ENCODE measurements around the gene FN1.

The FN1 gene

GRCh38 chr2:215375467-215375830, 60.4 kb downstream of the FN1 start:
- H2AFZ ChIP-seq (ENCODE audit: low read length): no peak overlapping the region
- no peaks in the 10 kb centered on the region for H3F3A ChIP-seq (ENCODE audit: insufficient read depth, low read length)
- no peaks in the 10 kb centered on the region for H3K4me1 ChIP-seq (ENCODE audit: low read length)
- H3K27me3 ChIP-seq (replicated peaks; ENCODE audit: insufficient read depth, low read length): no peaks in the 10 kb centered on the region
- no peaks in the 10 kb centered on the region for H3K9me2 ChIP-seq (replicated peaks; ENCODE audit: insufficient read depth, low read length)
- no peak overlapping the region for H3K4me3 ChIP-seq (ENCODE audit: low read length)
- no peak overlapping the region for H3K4me2 ChIP-seq (ENCODE audit: low read depth, low read length)
- no peaks in the 10 kb centered on the region for H4K20me1 ChIP-seq (ENCODE audit: insufficient read depth, low read length)
- no peaks in the 10 kb centered on the region for H3K79me2 ChIP-seq (ENCODE audit: low read length)
- H3K27ac ChIP-seq (ENCODE audit: low read length): no peak overlapping the region
- no peaks in the 10 kb centered on the region for H3K36me3 ChIP-seq (replicated peaks; ENCODE audit: insufficient read depth, low read length)
- DNase-seq: no peak
- TF ChIP-seq EZH2phosphoT487 (IDR thresholded peaks at IDR 0.05; ENCODE audit: low read length) (no peak), EZH2 (optimal IDR thresholded peaks at IDR 0.05; ENCODE audit: low read depth, low read length) (no peak)
- TF ChIP-seq, protein P1, sequence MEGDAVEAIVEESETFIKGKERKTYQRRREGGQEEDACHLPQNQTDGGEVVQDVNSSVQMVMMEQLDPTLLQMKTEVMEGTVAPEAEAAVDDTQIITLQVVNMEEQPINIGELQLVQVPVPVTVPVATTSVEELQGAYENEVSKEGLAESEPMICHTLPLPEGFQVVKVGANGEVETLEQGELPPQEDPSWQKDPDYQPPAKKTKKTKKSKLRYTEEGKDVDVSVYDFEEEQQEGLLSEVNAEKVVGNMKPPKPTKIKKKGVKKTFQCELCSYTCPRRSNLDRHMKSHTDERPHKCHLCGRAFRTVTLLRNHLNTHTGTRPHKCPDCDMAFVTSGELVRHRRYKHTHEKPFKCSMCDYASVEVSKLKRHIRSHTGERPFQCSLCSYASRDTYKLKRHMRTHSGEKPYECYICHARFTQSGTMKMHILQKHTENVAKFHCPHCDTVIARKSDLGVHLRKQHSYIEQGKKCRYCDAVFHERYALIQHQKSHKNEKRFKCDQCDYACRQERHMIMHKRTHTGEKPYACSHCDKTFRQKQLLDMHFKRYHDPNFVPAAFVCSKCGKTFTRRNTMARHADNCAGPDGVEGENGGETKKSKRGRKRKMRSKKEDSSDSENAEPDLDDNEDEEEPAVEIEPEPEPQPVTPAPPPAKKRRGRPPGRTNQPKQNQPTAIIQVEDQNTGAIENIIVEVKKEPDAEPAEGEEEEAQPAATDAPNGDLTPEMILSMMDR (IDR thresholded peaks at IDR 0.05; ENCODE audit: low read length): no peak
- H3K9me3 ChIP-seq (replicated peaks; ENCODE audit: insufficient read depth, low read length): no peaks in the 10 kb centered on the region
- no peak overlapping the region for H3K9ac ChIP-seq (ENCODE audit: low read length)

GRCh38 chr2:215374642-215375466, 61.0 kb downstream of the FN1 start:
- no peaks in the 10 kb centered on the region for H3K9me3 ChIP-seq (replicated peaks; ENCODE audit: insufficient read depth, low read length)
- H3K79me2 ChIP-seq (ENCODE audit: low read length): no peaks in the 10 kb centered on the region
- H4K20me1 ChIP-seq (ENCODE audit: insufficient read depth, low read length): no peaks in the 10 kb centered on the region
- H3K4me3 ChIP-seq (ENCODE audit: low read length): no peak overlapping the region
- H3K9me2 ChIP-seq (replicated peaks; ENCODE audit: insufficient read depth, low read length): no peaks in the 10 kb centered on the region
- no peaks in the 10 kb centered on the region for H3K36me3 ChIP-seq (replicated peaks; ENCODE audit: insufficient read depth, low read length)
- no peaks in the 10 kb centered on the region for H3K4me1 ChIP-seq (ENCODE audit: low read length)
- no peaks in the 10 kb centered on the region for H3F3A ChIP-seq (ENCODE audit: insufficient read depth, low read length)
- H2AFZ ChIP-seq (ENCODE audit: low read length): no peak overlapping the region
- no peak for DNase-seq
- H3K9ac ChIP-seq (ENCODE audit: low read length): no peak overlapping the region
- no peak overlapping the region for H3K27ac ChIP-seq (ENCODE audit: low read length)
- TF ChIP-seq, protein P1 (IDR thresholded peaks at IDR 0.05; ENCODE audit: low read length): no peak
- no peak for TF ChIP-seq EZH2 (optimal IDR thresholded peaks at IDR 0.05; ENCODE audit: low read depth, low read length)
- H3K27me3 ChIP-seq (replicated peaks; ENCODE audit: insufficient read depth, low read length): no peaks in the 10 kb centered on the region
- H3K4me2 ChIP-seq (ENCODE audit: low read depth, low read length): no peak overlapping the region

DNA sequence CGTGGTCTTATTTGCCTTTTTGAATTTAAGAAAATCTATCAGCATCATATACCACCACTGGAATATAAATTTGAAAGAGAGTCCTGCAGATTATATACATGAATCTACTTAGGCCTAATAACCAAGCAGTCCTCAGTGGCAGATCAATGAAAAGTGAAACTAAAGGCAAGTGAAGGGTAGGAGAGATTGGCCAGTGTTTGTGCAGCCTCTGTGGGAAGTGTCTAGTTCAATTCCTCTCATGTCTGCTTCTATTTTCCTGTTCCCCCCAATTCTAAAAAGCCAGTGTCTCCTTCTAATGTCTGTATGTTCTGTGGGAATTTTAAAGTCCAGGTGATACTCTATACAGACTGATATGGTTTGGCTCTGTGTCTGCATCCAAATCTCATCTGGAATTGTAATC, 61.9 kb downstream of the FN1 start:
- Histone ChIP-seq H3K9me3 (replicated peaks; ENCODE audit: insufficient read depth, low read length) (no peaks in the 10 kb centered on the region), H3K4me2 (ENCODE audit: low read depth, low read length) (no peak overlapping the region), H3K9me2 (replicated peaks; ENCODE audit: insufficient read depth, low read length) (no peaks in the 10 kb centered on the region), H3K36me3 (replicated peaks; ENCODE audit: insufficient read depth, low read length) (no peaks in the 10 kb centered on the region), H3K9ac (ENCODE audit: low read length) (no peak overlapping the region), H3K27me3 (replicated peaks; ENCODE audit: insufficient read depth, low read length) (no peaks in the 10 kb centered on the region), H2AFZ (ENCODE audit: low read length) (no peak overlapping the region), H4K20me1 (ENCODE audit: insufficient read depth, low read length) (no peaks in the 10 kb centered on the region), H3K79me2 (ENCODE audit: low read length) (no peaks in the 10 kb centered on the region), H3K27ac (ENCODE audit: low read length) (no peak overlapping the region), H3K4me3 (ENCODE audit: low read length) (no peak overlapping the region), H3F3A (ENCODE audit: insufficient read depth, low read length) (no peaks in the 10 kb centered on the region), H3K4me1 (ENCODE audit: low read length) (no peaks in the 10 kb centered on the region)
- TF ChIP-seq, protein P1 (IDR thresholded peaks at IDR 0.05; ENCODE audit: low read length): no peak
- TF ChIP-seq EZH2 (optimal IDR thresholded peaks at IDR 0.05; ENCODE audit: low read depth, low read length) (no peak), EZH2phosphoT487 (IDR thresholded peaks at IDR 0.05; ENCODE audit: low read length) (no peak)
- DNase-seq: no peak
